ENCODE data around the gene CNFN.

CNFN gene

DNA sequence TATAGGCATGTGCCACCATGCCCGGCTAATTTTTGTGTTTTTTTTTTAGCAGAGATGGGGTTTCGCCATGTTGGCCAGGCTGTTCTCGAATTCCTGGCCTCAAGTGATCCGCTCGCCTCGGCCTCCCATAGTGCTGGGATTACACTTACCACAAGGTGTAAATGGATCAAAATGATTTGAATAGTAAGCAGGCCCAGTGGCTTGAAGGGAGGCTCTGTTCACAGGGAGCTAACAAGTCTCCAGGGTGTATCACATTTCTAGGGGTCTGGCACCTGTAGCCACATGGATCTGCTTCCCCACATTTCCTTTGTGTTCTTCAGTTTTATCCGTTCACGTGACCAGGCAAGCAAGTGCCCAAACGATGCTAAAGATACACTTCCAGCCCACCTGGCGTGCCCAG lies 13.5 kb upstream of the CNFN start:
- no peak for ATAC-seq
- no peak for TF ChIP-seq ZC3H10 (CRISPR knock-in tag; IDR thresholded peaks at IDR 0.05)
- no peak for TF ChIP-seq BACH2 (CRISPR knock-in tag; IDR thresholded peaks at IDR 0.05; ENCODE audit: borderline replicate concordance)
- no peak for TF ChIP-seq TCF4 (CRISPR knock-in tag; IDR thresholded peaks at IDR 0.05; ENCODE audit: borderline replicate concordance)
- no peak for TF ChIP-seq GLIS3 (CRISPR knock-in tag; IDR thresholded peaks at IDR 0.05)
- TF ChIP-seq, protein P1, sequence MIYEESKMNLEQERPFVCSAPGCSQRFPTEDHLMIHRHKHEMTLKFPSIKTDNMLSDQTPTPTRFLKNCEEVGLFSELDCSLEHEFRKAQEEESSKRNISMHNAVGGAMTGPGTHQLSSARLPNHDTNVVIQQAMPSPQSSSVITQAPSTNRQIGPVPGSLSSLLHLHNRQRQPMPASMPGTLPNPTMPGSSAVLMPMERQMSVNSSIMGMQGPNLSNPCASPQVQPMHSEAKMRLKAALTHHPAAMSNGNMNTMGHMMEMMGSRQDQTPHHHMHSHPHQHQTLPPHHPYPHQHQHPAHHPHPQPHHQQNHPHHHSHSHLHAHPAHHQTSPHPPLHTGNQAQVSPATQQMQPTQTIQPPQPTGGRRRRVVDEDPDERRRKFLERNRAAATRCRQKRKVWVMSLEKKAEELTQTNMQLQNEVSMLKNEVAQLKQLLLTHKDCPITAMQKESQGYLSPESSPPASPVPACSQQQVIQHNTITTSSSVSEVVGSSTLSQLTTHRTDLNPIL (CRISPR knock-in tag; IDR thresholded peaks at IDR 0.05; ENCODE audit: low read depth) = no peak
- no peak for TF ChIP-seq ZNF565 (CRISPR knock-in tag; conservative IDR thresholded peaks at IDR 0.05; ENCODE audit: low read depth)
- TF ChIP-seq ARNTL (CRISPR knock-in tag; IDR thresholded peaks at IDR 0.05; ENCODE audit: borderline replicate concordance, low read depth) = no peak
- no peak for TF ChIP-seq RARB (CRISPR knock-in tag; IDR thresholded peaks at IDR 0.05)
- TF ChIP-seq ZFP3 (CRISPR knock-in tag; IDR thresholded peaks at IDR 0.05) = no peak

DNA sequence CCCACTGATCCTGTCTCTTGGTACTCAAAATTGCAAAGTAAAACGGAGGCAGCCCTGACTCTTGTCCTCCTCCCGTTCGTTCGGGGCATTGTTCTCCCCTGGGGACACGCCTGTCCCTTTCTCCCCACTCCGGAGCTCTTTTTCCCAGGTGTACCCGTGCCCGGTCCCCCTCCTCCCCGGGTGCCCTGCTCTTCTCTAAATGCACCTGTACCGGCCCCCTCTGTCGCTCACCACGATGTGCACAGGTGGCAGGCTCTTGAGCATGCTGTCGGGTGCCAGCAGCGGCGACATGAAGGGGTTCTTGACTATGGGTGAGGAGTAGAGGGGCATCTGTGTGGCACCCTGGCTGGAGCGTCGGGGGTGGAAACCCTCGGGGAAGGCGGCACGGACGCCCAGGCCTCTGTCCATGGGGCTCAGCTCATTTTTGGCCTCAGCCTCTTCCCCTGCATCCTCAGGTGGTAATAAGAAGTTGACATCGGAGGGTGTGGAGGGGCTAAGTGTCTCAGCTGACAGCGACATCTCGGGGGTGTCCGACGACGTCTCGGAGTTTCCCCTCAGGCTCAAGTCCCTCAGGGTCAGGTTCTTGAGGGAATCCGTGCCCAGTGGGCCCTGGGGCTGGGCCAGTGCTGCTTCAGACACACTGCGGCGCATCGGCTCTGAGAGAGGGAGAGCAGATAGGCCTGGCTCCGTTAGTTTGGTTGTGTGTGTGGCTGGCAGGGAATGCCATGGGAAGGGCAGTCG lies 12.4 kb upstream of the CNFN start:
- no peak for TF ChIP-seq GLIS3 (CRISPR knock-in tag; IDR thresholded peaks at IDR 0.05)
- TF ChIP-seq ZFP30 (CRISPR knock-in tag; IDR thresholded peaks at IDR 0.05) = no peak
- no peak for TF ChIP-seq TCF4 (CRISPR knock-in tag; IDR thresholded peaks at IDR 0.05; ENCODE audit: borderline replicate concordance)
- TF ChIP-seq OSR1 (CRISPR knock-in tag; IDR thresholded peaks at IDR 0.05) = no peak
- TF ChIP-seq TOX (CRISPR knock-in tag; IDR thresholded peaks at IDR 0.05; ENCODE audit: borderline replicate concordance) = no peak
- no peak for TF ChIP-seq ISL1 (CRISPR knock-in tag; IDR thresholded peaks at IDR 0.05)
- no peak for TF ChIP-seq TSHZ2 (CRISPR knock-in tag; IDR thresholded peaks at IDR 0.05)
- no peak for TF ChIP-seq POU6F1 (CRISPR knock-in tag; IDR thresholded peaks at IDR 0.05; ENCODE audit: borderline replicate concordance, low read depth)
- TF ChIP-seq ARNTL (CRISPR knock-in tag; IDR thresholded peaks at IDR 0.05; ENCODE audit: borderline replicate concordance, low read depth) = no peak
- no peak for TF ChIP-seq RARB (CRISPR knock-in tag; IDR thresholded peaks at IDR 0.05)
- no peak for TF ChIP-seq ZNF565 (CRISPR knock-in tag; conservative IDR thresholded peaks at IDR 0.05; ENCODE audit: low read depth)
- TF ChIP-seq PPARA (CRISPR knock-in tag; IDR thresholded peaks at IDR 0.05; ENCODE audit: borderline replicate concordance) = no peak
- no peak for TF ChIP-seq BACH2 (CRISPR knock-in tag; IDR thresholded peaks at IDR 0.05; ENCODE audit: borderline replicate concordance)
- TF ChIP-seq ZNF8 (CRISPR knock-in tag; IDR thresholded peaks at IDR 0.05) = no peak
- TF ChIP-seq, protein P2, sequence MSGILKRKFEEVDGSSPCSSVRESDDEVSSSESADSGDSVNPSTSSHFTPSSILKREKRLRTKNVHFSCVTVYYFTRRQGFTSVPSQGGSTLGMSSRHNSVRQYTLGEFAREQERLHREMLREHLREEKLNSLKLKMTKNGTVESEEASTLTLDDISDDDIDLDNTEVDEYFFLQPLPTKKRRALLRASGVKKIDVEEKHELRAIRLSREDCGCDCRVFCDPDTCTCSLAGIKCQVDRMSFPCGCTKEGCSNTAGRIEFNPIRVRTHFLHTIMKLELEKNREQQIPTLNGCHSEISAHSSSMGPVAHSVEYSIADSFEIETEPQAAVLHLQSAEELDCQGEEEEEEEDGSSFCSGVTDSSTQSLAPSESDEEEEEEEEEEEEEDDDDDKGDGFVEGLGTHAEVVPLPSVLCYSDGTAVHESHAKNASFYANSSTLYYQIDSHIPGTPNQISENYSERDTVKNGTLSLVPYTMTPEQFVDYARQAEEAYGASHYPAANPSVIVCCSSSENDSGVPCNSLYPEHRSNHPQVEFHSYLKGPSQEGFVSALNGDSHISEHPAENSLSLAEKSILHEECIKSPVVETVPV (CRISPR knock-in tag; IDR thresholded peaks at IDR 0.05) = no peak
- TF ChIP-seq, protein P1 (CRISPR knock-in tag; IDR thresholded peaks at IDR 0.05; ENCODE audit: low read depth) = no peak
- TF ChIP-seq ESRRG (CRISPR knock-in tag; IDR thresholded peaks at IDR 0.05) = no peak
- no peak for TF ChIP-seq ZC3H10 (CRISPR knock-in tag; IDR thresholded peaks at IDR 0.05)
- TF ChIP-seq PATZ1 (CRISPR knock-in tag; IDR thresholded peaks at IDR 0.05; ENCODE audit: borderline replicate concordance) = no peak
- no peak for ATAC-seq
